ENCODE measurements around the gene SMIM10.

GRCh38 chrX:134969726-134970125, 21.1 kb upstream of the SMIM10 start:
- no peak for TF ChIP-seq POLR2A (IDR thresholded peaks at IDR 0.05)
- TF ChIP-seq, protein P1, sequence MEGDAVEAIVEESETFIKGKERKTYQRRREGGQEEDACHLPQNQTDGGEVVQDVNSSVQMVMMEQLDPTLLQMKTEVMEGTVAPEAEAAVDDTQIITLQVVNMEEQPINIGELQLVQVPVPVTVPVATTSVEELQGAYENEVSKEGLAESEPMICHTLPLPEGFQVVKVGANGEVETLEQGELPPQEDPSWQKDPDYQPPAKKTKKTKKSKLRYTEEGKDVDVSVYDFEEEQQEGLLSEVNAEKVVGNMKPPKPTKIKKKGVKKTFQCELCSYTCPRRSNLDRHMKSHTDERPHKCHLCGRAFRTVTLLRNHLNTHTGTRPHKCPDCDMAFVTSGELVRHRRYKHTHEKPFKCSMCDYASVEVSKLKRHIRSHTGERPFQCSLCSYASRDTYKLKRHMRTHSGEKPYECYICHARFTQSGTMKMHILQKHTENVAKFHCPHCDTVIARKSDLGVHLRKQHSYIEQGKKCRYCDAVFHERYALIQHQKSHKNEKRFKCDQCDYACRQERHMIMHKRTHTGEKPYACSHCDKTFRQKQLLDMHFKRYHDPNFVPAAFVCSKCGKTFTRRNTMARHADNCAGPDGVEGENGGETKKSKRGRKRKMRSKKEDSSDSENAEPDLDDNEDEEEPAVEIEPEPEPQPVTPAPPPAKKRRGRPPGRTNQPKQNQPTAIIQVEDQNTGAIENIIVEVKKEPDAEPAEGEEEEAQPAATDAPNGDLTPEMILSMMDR (IDR thresholded peaks at IDR 0.05) = no peak
